ENCODE measurements around the gene SSR4. TPM values are rescaled to one million over a fixed set of nuclear protein-coding genes. Genes with fewer than 3 reads are reported as not detected.
A peak's percentile ranks its signal among the peaks of the same experiment; 100 is the strongest.

Gene SSR4
- total and polyA plus RNA-seq, 8 donors: 368 to 925 (median 398) TPM

DNA sequence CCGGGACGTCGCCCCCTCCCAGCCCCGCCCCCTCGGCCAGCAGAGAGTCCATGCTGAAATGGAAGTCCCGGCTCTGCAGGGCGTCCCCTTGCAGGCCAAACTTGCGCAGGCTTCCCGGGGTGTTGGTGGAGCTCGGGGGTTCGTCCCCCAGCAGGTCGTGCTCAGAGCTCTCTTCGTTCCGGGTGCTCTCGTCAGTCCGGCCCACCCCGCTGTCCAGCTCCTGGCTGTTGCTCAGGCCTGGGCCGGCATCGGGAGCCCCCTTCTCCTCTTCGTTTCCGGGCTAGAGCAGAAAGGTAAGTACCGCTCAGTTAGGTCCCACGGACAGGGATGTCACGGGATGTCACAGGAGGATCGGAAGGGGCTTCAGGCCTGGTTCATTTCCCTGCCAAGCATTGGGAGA is 10.2 kb downstream of the SSR4 start:
- H3K4me1 ChIP-seq: no peaks in the 10 kb centered on the region
- 89 to 90% methylated on average over 25 of the region's 25 CpGs for WGBS, 2 donors

GRCh38 chrX:153805436-153805835 is 11.0 kb downstream of the SSR4 start:
- no peaks in the 10 kb centered on the region for H3K27me3 ChIP-seq
- no peaks in the 10 kb centered on the region for H3K9me3 ChIP-seq
- FAIRE-seq (no peak), ATAC-seq (no peak), DNase-seq (peak in 2 of 6 donors; percentile 2 to 46)
- no peaks in the 10 kb centered on the region for H3K36me3 ChIP-seq
- 80 to 81% methylated on average over 13 of the region's 13 CpGs for WGBS, 2 donors
- no peak overlapping the region for H3K4me3 ChIP-seq
- intact Hi-C loops (cut with DNase I): no loop called here
- no peak for TF ChIP-seq CTCF (IDR thresholded peaks at IDR 0.05)
- H3K27ac ChIP-seq: no peak overlapping the region
- H3K4me1 ChIP-seq: no peaks in the 10 kb centered on the region

More for the DNA sequence above, 10.2 kb downstream of the SSR4 start:
- DNase-seq: peak in 2 of 6 donors; percentile 9 to 62
- TF ChIP-seq CTCF (IDR thresholded peaks at IDR 0.05): no peak
- Histone ChIP-seq H3K9me3 (no peaks in the 10 kb centered on the region), H3K4me3 (no peak overlapping the region), H3K27me3 (no peaks in the 10 kb centered on the region), H3K27ac (no peak overlapping the region), H3K36me3 (no peaks in the 10 kb centered on the region)
- intact Hi-C loops (cut with DNase I): no loop called here
- FAIRE-seq: no peak
- ATAC-seq: no peak

DNA sequence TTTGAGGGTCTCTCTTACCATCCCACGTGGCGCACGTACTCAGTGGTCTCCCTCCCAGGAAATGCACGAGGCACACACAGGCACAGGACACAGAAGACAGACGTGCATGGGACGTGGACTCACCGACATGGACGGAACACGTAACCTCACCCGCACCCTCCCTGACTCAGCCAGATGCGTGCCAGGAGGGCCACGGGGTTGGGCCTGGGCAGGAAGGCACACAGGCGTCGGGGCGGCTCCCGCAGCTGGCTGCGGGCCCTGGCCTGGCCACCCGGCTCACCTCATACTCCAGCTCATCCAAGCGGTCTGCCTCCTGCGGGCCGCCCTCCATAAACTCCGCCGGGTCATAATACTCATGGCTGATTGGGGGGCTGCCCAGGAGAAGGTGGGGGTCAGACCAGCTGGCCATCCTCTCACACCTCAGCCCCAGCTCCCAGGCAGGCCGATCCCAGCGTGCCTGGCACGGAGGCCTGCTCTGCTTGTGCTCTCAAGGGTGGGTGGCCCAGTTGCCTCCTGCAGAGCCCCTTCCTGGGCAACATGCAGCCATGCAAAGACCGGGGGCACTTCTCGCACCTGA is 12.6 kb downstream of the SSR4 start:
- Histone ChIP-seq H3K4me3 (no peak overlapping the region), H3K36me3 (no peaks in the 10 kb centered on the region), H3K27ac (no peak overlapping the region), H3K4me1 (no peaks in the 10 kb centered on the region), H3K27me3 (no peaks in the 10 kb centered on the region), H3K9me3 (no peaks in the 10 kb centered on the region)
- FAIRE-seq (no peak), DNase-seq (peak in 1 of 6 donors; percentile 56), ATAC-seq (no peak)
- intact Hi-C loops (cut with DNase I): no loop called here
- WGBS, 2 donors: 92% methylated on average over 28 of the region's 28 CpGs
- TF ChIP-seq CTCF (IDR thresholded peaks at IDR 0.05): no peak

DNA sequence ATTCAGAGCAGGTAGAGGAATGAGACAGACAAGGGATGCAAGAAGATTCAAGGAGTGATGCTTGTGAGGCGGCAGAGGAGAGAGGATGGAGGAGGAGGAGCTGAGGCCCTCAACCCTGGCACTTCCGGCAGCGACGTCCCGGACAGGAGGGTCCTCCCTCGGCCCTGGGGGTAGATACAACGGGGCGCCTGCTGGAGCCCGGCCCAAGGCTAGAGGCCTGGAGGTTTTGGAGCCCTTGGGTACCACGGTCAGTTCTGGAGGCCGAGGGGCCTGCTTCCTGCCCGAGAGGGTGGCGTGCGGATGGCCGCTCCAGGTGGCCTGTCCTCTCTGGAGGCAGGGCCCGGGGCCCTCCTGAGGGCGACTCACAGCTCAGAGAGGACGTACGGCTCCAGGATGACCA is 13.5 kb downstream of the SSR4 start:
- ATAC-seq: no peak
- 86 to 89% methylated on average over 18 to 19 of the region's 19 CpGs for WGBS, 2 donors
- no peak for FAIRE-seq
- intact Hi-C loops (cut with DNase I): no loop called here
- DNase-seq: no peak
- H3K4me1 ChIP-seq: no peaks in the 10 kb centered on the region
- no peaks in the 10 kb centered on the region for H3K9me3 ChIP-seq
- no peak overlapping the region for H3K4me3 ChIP-seq
- TF ChIP-seq CTCF (IDR thresholded peaks at IDR 0.05): no peak
- H3K36me3 ChIP-seq: no peaks in the 10 kb centered on the region
- no peaks in the 10 kb centered on the region for H3K27me3 ChIP-seq
- H3K27ac ChIP-seq: no peak overlapping the region

- Histone ChIP-seq H3K27me3 (no peaks in the 10 kb centered on the region), H3K9me3 (no peaks in the 10 kb centered on the region), H3K4me1 (no peaks in the 10 kb centered on the region), H3K36me3 (no peaks in the 10 kb centered on the region), H3K4me3 (no peak overlapping the region), H3K27ac (no peak overlapping the region)
- DNase-seq: peak in 1 of 6 donors; percentile 28
- FAIRE-seq: no peak
- intact Hi-C loops (cut with DNase I): loop anchor here in 1 of 3 donors (10.0 kb wide), 1 partner anchor 63 kb away; no protein-coding TSS in a partner anchor
- TF ChIP-seq CTCF (IDR thresholded peaks at IDR 0.05): no peak
- no peak for ATAC-seq
- WGBS, 2 donors: 34 to 51% methylated on average over 14 of the region's 14 CpGs
Measured at GRCh38 chrX:153812220-153812619, 17.8 kb downstream of the SSR4 start.
